Mononuclear cell (primary cell): ENCODE measurements around the gene ODF4. TPM values are rescaled to one million over a fixed set of nuclear protein-coding genes. Genes with fewer than 3 reads are reported as not detected.

ENCODE experiments used
- H3K27me3 ChIP-seq: 2 replicates; pipeline ENCODE4 v1.6.0; 2011; ENCODE audit warnings: low read length, control low read depth; ENCODE audit not compliant: insufficient read depth
- H3K4me1 ChIP-seq: 2 replicates; pipeline ENCODE4 v1.5.1; 2011; ENCODE audit warnings: mild to moderate bottlenecking, low read length, control low read depth; ENCODE audit not compliant: insufficient read depth
- H3K4me3 ChIP-seq: 2 replicates; pipeline ENCODE4 v1.5.1; 2011; ENCODE audit warnings: mild to moderate bottlenecking, low read length, moderate library complexity
- H3K9me3 ChIP-seq: 2 replicates; pipeline ENCODE4 v1.5.1; 2011; ENCODE audit warnings: low read depth, mild to moderate bottlenecking, control low read depth, low read length
- total RNA-seq: library from RNA; depleted of rRNA; stranded (reverse); fragments of >200 nt; gene quantifications from one replicate; pipeline ENCODE4 v1.2.3, GENCODE V29; 2012

ODF4 gene, protein sequence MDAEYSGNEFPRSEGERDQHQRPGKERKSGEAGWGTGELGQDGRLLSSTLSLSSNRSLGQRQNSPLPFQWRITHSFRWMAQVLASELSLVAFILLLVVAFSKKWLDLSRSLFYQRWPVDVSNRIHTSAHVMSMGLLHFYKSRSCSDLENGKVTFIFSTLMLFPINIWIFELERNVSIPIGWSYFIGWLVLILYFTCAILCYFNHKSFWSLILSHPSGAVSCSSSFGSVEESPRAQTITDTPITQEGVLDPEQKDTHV
- not detected for total RNA-seq

DNA sequence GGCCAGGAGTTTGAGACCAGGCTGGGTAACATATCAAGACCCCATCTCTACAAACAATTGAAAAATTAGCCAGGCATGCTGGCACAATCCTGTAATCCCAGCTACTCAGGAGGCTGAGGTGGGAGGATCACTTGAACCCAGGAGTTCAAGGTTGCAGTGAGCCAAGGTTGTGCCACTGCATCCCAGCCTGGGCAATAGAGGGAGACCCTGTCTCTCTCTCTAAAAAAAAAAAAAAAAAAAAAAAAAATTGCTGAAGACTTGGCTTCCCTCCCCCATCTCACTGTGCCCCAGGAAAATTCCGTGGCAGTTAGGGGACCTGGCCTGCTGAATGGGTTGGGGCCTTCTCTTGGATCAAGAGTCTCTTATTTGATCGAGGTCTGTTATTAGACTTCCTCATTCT lies at the start of gene ODF4:
TSS of gene ODF4 (plus strand) at position 301 of the 400 bp plus-strand sequence. CDS start 212 bp downstream, outside the sequence.
- Histone ChIP-seq H3K4me3 (no peak within 1 kb of the TSS), H3K27me3 (no peaks in the 10 kb centered on the region), H3K9me3 (no peaks in the 10 kb centered on the region), H3K4me1 (peaks cover 18% of the 10 kb centered on the region)

DNA sequence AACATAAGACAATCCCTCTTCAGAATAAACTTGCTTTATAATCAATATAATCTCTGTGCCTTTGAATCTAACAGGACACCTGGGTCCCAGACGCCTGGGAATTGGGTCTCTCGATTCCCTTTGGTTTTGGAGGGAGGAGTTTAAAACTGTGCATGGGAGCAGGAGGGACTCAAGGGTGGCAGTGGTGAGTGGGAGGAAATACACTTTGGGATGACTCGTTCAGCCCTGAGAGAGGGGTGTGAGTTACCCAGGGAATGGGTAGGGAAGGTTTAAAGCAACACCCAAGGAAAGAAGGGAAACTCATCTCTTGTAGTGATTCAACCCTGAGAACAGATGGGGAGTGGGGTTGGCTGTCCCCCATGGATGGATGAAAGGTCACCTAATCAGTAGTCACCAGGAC lies 49.6 kb upstream of the ODF4 start:
- H3K27me3 ChIP-seq = no peaks in the 10 kb centered on the region
- no peaks in the 10 kb centered on the region for H3K9me3 ChIP-seq
- no peak overlapping the region for H3K4me3 ChIP-seq
- peaks cover 47% of the 10 kb centered on the region for H3K4me1 ChIP-seq

DNA sequence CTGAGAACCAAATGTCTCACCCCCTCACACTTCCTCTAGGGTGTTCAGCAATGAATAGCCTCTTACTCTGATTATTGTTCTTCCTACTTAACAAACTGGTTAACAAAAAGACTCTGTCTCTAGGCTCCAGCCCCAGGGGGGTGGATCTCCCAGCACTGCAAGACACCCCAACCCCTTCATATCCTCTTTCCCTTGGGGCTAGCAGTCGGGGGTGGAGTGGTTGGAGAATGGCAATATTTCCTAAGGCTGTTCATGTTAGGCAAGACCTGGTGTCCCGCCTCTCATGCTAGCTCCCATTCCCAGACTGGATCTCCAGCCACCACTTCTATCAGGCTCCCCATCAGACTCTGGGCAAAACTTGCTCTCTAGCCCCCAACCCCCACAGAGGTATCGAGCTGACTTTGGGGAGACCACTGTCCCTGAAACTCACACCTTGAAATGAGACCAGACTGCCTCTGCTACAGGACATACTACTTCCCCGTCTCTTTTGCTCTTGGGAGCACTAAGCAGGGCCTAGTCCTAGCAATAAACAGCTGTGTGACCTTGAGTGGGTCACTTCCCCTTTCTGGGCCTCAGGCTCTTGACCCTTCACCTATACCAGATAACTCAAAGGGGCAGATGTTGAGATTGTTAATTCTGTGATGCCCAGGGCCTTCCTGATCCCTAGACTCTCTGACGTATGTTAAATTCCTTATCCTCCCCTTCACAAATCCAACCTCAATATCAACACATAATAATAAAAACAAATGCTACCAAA lies 46.8 kb upstream of the ODF4 start:
- Histone ChIP-seq H3K4me3 (no peak overlapping the region), H3K27me3 (no peaks in the 10 kb centered on the region), H3K4me1 (peaks cover 44% of the 10 kb centered on the region), H3K9me3 (no peaks in the 10 kb centered on the region)

DNA sequence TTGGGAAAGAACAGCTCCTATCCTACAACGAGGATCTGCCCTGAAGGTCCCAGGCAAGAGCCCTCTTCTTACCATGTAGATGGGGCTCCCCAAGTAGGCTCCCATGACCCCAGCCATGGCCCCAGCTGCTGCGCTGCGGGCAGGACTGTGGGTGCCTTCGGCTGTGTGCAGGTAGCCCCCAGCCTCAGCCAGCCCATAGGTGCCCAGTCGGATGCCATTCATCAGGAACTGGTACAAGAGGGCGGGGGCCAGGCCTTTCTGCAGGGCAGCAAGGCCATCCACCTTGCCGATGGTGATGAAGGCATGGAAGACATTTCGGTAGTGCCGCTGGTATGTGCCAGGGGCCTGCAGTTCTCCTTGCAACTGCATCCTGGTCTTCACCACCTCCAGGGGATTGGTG lies 45.3 kb upstream of the ODF4 start:
- Histone ChIP-seq H3K27me3 (no peaks in the 10 kb centered on the region), H3K9me3 (no peaks in the 10 kb centered on the region), H3K4me1 (peaks cover 35% of the 10 kb centered on the region), H3K4me3 (no peak overlapping the region)

DNA sequence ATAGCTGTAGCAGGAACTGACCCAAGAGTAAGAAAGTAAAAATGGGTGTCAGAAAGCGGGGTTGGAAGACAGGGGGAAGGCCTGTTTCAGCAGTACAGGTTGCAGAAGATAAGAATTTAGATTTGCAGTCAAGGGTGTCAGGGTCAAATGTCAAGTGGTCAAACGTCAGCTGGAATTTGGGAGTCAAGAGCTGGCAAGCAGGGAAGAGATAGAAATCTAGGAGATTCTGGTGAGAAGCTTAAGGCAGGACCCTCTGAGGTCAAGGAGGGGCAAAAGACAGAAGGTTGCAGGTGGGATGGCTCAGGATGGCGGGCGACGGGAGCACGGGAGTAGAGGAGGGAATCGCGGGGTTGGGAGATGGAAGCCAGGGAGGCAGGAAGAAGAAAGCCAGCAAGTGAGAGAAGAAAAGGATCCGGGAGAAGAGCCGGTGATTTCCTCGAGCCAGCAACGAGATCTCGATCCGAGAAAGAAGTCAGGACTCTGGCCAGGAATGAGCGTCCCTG lies 44.8 kb upstream of the ODF4 start:
- Histone ChIP-seq H3K27me3 (no peaks in the 10 kb centered on the region), H3K4me1 (peaks cover 30% of the 10 kb centered on the region), H3K9me3 (no peaks in the 10 kb centered on the region), H3K4me3 (peak overlapping the region; percentile 76)

DNA sequence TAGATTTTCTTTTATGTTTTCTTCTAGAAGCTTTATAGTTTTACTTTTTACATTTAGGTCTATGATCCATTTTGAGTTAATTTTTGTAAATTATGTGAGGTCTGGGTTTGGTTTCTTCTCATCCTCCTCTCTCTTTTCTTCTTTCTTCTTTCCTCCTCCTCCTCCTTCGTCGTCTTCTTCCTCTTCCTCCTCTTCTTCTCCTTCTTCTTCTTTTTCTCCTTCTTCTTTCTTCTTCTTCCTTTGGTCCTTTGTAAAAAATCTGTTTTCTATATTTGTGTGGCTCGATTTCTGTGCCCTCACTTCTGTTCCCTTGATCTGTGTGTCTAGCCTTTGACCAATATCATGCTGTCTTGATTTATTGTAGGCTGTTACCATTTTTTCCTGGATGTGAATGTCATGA lies 39.4 kb upstream of the ODF4 start:
- H3K9me3 ChIP-seq = no peaks in the 10 kb centered on the region
- H3K4me3 ChIP-seq = no peak overlapping the region
- H3K4me1 ChIP-seq = peaks cover 11% of the 10 kb centered on the region
- no peaks in the 10 kb centered on the region for H3K27me3 ChIP-seq

DNA sequence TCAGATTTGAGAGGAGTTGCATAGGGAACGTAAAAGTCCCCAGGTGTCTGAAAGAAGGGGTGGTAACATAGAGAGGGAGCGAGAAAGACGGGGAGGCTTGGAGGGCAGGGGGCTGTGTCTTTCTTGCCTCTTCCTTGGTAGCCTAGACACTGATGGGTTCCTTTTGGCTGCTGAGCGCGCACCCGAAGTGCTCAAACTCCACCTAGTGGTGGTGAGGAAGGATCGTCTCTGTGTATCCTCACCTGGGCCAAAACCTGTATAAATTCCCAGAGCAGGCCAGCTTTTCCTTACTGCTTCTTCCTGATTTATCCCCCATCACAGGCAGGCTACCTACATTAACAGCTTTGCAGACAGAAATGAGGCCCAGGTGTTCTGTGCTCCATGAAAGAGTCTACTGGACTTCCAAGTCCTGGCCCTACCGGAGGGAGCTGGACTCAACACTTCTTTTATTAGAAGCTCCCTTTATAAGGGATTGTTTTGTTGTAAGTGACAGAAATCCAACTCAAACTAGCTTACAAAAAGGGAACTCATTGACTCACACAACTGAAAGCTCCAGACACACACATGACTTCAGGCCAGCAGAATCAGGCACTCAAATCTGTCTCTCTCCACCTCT lies 38.9 kb upstream of the ODF4 start:
- Histone ChIP-seq H3K9me3 (no peaks in the 10 kb centered on the region), H3K4me1 (peaks cover 11% of the 10 kb centered on the region), H3K27me3 (no peaks in the 10 kb centered on the region), H3K4me3 (no peak overlapping the region)

DNA sequence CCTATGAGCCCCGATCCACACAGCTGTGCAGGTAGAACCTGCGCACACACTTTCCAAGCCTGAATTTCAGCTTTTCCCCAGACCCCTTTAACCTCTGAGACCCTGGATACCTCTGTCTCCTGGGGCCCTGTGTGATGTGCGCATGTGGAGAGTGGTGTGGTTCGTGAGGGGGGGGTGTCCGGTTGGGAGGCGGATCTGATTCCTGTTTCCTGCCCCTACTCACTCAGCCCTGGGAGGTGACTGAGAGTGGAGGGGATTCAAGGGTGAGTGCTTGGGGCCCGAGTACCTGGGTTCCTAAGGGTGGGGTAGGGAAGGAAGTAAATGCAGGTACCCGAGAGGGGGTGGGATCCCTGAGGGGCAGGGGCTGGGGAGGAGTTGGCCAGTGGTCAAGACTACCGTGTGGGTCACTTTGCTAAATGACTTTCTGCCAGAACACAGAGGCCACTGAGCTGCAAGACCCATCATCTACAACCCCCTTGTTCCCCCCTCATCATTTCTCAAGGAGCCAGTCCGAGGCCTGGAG lies 29.0 kb upstream of the ODF4 start:
- Histone ChIP-seq H3K4me3 (no peak overlapping the region), H3K27me3 (no peaks in the 10 kb centered on the region), H3K9me3 (no peaks in the 10 kb centered on the region), H3K4me1 (no peaks in the 10 kb centered on the region)

DNA sequence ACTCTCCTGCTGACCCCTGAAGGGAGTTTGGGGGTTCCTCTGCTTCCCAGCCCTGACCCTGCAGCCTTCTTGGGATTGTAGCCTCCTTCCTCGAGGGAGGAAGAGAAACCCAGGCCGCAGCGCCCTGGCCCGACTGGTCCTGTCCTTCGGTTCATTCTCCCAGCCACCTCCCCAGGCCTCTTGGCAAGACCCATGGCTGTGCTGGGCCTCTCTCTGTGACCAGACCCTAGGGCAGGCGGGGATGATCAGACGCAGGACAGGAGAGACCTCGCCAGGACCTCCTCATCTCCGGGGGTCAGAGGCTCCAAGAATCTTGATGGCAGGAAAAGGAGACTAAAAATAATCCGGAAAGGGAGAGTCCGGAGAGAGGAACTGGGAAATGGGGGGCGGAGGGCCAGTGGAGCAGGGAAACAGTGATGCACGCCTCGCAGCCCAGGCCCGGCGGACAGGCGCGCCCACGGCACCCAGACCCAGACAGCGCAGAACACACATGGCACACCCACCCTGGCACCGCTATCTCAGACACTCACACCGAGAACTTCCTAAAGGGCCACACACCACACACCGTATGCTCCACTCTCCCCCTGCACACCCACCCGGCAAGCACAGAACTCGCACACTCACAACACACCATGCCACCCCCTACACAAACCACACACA lies 28.4 kb upstream of the ODF4 start:
- H3K4me3 ChIP-seq = no peak overlapping the region
- no peaks in the 10 kb centered on the region for H3K9me3 ChIP-seq
- H3K27me3 ChIP-seq = no peaks in the 10 kb centered on the region
- H3K4me1 ChIP-seq = no peaks in the 10 kb centered on the region

DNA sequence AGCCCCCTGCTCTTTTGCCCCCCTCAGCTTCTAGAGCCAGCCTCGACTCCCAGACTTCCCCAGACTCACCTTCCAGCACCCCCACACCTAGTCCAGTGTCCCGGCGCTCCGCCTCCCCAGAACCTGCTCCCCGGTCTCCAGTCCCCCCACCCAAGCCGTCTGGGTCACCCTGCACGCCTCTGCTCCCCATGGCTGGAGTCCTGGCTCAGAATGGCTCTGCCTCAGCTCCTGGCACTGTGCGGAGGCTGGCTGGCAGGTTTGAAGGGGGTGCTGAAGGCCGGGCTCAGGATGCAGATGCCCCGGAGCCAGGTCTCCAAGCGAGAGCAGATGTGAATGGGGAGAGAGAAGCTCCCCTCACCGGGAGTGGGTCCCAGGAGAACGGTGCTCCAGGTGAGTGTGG lies 27.4 kb upstream of the ODF4 start:
- Histone ChIP-seq H3K4me1 (no peaks in the 10 kb centered on the region), H3K4me3 (no peak overlapping the region), H3K27me3 (no peaks in the 10 kb centered on the region), H3K9me3 (no peaks in the 10 kb centered on the region)

DNA sequence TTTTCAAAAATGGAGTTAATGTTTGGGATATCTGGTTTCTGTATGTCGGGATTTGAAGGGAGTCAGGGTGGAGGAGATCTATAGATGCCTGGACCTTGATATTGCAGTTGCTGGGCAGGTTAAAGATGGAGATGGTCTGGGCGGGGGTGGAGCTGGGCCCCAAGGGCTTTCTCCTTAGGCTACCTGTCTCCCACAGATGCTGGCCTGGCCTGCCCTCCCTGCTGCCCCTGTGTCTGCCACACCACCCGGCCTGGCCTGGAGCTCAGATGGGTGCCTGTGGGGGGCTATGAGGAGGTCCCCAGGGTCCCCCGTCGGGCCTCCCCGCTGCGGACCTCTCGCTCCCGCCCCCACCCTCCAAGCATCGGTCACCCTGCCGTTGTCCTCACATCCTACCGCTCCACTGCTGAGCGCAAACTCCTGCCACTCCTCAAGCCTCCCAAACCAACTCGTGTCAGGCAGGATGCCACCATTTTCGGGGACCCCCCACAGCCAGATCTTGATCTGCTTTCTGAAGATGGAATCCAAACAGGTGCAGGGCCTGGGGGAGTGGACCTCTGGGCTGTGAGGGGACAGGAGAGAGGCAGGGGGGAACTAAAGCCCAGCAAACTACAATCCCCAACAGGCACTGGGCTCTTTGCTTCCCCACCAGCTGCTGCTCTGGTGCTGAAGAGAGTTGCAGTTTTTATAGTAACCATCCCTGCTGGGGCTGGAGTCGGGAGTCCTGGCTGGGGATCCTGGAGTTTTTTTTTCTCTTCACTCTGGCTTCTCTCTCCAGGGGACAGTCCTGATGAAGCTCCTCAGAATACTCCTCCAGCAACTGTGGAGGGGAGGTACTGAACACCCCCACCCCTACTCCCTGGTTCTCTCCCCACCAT lies 26.7 kb upstream of the ODF4 start:
- H3K27me3 ChIP-seq = no peaks in the 10 kb centered on the region
- no peak overlapping the region for H3K4me3 ChIP-seq
- H3K9me3 ChIP-seq = no peaks in the 10 kb centered on the region
- H3K4me1 ChIP-seq = no peaks in the 10 kb centered on the region

DNA sequence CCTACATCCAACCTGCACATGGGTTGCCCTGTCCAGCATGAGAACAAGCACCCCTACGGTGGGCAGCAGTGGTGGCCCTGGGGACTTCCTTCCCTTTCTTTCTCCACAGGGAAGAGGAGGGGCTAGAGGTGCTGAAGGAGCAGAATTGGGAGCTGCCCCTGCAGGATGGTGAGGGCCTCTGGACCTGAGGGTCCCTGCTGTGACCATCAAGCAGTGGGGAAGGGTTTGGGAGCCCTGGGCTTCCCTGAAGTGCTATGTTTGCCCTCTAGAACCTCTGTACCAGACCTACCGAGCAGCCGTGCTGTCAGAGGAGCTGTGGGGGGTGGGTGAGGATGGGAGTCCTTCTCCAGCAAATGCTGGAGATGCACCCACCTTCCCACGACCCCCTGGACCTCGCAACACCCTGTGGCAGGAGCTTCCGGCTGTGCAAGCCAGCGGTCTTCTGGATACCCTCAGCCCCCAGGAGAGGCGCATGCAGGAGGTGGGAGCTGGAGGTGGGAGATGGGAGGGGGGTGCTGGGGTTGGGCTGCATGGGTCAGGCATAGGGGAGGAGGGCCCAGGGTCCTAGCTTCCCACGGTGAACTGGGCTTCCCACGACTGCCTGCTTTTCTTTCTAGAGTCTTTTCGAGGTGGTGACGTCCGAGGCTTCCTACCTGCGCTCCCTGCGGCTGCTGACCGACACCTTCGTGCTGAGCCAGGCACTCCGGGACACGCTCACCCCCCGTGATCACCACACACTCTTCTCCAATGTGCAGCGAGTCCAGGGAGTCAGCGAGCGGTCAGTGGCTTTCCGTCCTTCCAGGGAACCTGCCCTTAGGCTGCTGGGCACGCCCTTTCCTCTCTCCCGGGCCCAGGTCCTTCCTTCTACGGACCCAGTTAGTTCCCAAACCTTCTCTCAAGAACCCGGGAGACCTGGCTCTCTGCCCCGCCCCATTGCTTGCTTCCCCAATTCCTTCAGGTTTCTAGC lies 24.6 kb upstream of the ODF4 start:
- H3K27me3 ChIP-seq = no peaks in the 10 kb centered on the region
- no peaks in the 10 kb centered on the region for H3K9me3 ChIP-seq
- no peak overlapping the region for H3K4me3 ChIP-seq
- H3K4me1 ChIP-seq = no peaks in the 10 kb centered on the region

DNA sequence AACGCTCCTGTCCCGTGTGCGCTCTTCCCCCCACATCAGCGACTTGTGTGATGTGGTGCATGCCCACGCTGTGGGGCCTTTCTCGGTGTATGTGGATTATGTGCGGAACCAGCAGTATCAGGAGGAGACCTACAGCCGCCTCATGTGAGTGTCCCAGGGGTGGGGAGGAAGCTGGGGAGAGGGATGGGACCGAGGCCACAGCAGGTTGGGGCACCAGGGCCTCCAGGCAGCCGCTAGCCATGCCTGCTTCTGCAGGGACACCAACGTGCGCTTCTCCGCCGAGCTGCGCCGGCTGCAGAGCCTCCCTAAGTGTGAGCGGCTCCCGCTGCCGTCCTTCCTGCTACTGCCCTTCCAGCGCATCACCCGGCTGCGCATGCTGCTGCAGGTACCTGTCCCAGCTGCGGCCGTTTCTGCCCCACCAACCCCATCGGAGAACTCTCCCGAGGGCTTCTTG lies 23.8 kb upstream of the ODF4 start:
- H3K4me1 ChIP-seq = no peaks in the 10 kb centered on the region
- H3K9me3 ChIP-seq = no peaks in the 10 kb centered on the region
- H3K27me3 ChIP-seq = no peaks in the 10 kb centered on the region
- H3K4me3 ChIP-seq = no peak overlapping the region
